NK-92 (cell line): ENCODE data around the gene ADAM22.

ENCODE experiments used
- DNase-seq: peaks from one replicate; lab custom pipeline; 2025; ENCODE audit not compliant: unreplicated experiment; lab: John Stamatoyannopoulos, UW

Gene ADAM22

GRCh38 chr7:88040694-88041093, 106.6 kb downstream of the ADAM22 start:
- no peak for DNase-seq

- no peak for DNase-seq
Measured at GRCh38 chr7:88041583-88041982, 107.5 kb downstream of the ADAM22 start.

DNA sequence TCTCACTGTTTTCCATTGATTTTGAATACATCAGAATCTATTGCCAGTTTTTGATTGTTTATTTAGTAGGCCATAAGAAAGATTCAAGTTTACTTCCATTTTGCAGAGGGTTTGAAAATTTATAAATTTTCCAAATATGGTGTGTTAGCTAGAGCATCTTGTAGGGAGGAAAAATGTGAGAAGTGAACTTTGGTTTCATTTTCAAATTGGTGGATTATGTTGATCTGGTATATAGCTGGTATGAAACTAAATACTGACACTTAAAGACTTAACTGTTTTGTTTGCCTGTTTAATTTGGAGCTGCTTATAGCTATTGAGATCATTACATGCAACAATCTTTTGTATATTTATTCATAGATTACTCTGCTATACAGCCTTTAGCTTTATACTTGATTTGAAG, 108.1 kb downstream of the ADAM22 start:
- DNase-seq: no peak

GRCh38 chr7:88042803-88043202, 108.8 kb downstream of the ADAM22 start:
- DNase-seq: no peak

DNA sequence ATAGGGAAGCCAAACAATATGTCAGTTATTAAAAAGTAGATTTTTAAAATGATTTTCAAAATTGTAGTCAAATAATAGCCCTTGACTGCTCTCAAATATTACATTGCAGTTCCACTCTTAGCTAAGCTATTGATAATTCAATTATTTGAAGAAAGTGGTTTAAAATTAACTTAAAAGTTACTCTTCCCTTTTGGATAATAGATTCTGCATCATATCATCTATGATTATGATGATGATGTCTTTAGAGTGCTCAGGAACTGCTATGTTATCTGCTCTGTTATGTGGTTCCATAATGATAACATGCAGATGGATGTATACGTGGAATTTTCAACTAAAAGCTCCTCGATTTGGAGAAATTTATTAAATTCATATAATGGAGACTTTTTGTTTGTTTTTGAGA, 110.0 kb downstream of the ADAM22 start:
- no peak for DNase-seq

GRCh38 chr7:88046839-88047573, 113.0 kb downstream of the ADAM22 start:
- DNase-seq: no peak

DNA sequence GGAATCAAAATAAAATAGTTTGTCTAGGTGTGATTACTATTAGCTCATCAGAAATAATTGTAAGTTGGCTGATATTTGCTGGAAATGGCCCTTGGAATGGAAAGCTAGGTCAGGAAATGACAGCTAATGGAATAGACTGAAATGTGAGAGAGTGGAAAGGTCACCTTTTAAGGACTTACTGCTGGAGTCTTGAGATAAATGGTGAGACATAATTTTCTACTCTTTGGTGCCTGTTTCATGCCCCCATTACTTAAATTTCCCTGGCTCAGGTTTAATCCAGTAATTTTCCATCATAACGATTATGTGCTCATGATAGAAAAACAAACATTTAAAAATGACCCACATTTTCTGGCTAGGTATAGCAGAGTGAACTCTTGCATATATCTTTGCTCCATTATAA, 123.6 kb downstream of the ADAM22 start:
- no peak for DNase-seq

DNA sequence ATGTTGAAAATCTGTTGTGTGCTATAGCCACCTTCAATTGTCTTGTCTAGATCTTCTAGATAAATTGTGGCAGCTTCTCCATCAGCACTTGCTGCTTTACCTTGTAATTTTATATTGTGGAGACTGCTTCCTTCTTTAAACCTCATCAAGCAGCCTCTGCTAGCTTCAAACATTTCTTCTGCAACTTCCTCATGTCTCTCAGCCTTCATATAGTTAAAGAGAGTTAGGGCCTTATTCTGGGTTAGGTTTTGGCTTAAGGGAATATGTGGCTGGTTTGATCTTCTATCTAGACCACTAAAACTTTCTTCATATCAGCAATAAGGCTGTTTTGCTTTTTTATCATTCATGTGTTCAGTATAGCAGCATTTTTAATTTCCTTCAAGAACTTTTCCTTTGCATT, 128.2 kb downstream of the ADAM22 start:
- DNase-seq: no peak

DNA sequence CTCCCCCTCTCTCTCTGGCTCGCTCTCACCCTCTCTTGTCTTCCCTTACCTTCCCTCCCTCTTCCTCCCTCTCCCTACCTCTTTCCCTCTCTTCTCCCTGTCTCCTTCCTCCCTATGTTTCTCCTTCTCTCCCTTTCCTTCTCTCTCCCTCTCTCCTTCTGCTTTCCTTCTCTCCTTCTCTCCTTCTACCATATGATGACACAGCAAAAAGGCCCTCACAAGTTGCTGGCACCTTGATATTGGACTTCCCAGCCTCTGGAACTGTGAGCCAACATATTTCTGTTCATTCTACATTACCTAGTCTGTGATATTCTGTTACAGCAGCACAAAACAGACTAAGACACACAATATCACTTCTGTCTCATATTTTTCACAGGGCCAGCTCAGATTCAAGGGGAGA, 135.0 kb downstream of the ADAM22 start:
- no peak for DNase-seq

DNA sequence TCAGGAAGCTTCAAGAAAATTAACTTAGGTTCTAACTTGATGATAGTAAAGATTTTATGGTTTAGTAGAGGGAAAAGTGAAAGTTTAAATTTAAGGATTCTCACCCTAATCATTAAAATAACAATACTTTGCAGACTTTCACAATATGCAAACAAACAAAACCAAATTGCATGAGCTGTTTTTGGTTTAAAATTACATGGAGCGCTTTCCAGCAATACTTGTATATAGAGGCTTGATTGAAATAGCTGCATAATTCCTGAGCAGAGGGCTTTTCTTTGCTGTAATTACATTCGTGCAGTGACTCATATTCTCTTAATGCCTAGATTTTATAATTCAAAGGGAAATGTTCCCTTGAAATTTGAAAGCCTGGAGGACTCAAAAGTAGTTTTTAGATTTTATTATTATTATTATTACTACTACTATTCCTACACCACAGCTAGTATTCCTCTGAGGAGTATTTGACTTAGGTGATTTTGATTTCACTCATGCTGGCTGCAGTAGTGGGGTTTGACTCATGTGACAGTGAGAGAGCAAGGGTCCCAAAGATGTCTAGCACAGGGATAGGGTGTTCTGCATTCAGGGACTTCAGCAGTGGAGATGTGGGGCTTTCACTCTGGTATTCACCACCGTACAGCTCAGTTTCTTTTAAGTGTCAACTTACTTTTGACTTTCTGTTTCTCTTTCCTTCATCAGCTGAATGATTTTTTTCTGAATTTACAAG, 138.1 kb downstream of the ADAM22 start:
- DNase-seq: no peak

- no peak for DNase-seq
Measured at GRCh38 chr7:88072715-88073055, 138.6 kb downstream of the ADAM22 start.

DNA sequence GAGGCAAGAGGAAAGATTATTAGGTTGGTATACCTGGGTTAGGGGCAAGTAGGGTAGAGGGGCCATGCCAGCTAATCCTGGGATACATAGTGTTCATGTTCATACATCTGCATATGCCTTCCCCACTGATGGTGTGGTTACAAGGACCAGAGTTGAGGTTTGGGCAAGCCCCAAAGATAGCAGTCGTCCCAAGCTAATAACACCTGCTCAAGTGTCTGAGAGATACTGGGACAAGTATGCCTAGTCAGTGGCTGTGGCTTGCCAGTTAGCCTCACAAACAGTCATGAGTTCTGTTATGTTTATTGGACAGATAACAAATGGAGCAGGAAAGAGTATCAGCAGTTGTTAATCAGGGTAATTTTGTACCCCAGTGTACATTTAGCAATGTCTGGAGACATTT, 139.6 kb downstream of the ADAM22 start:
- DNase-seq: no peak

- DNase-seq: no peak
Measured at GRCh38 chr7:88075216-88075615, 141.2 kb downstream of the ADAM22 start.

DNA sequence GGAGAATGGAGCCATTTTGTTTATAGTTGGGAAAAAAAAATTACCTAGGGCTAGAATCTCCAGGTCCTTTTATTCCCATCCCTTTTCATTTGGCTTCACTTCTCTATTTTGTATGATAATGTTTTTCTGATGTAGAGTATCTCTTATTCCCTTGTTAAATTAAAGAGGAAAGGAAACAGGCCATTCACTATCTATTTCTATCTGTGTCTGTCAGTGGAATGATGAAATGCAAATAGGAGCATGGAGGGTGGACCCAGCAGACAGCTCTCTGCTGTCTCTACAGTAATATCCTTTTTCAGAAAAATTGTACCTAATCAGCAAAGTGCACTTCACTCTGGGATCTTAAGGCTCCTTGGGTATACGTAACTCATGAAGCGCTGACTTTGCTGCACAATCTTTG, 149.8 kb downstream of the ADAM22 start:
- no peak for DNase-seq

DNA sequence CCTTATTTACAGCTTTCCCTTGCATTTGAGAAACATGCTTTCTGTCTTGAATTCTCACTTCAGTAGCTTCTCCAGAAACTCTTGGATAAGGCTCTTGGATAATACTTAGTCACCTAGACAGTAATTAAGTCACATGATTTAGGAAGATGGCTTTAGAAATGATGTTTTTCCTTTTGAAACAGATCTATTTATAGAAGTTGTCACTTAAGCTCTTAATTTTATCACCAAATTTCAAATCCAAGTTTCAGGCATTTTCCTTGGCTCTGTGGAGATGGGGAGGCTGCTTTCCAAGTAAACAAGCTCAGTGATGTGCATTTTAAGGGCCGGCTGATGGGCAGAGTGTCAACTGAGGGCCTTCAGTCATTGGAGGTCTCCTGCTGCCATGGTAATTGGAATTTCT, 155.5 kb downstream of the ADAM22 start:
- no peak for DNase-seq

DNA sequence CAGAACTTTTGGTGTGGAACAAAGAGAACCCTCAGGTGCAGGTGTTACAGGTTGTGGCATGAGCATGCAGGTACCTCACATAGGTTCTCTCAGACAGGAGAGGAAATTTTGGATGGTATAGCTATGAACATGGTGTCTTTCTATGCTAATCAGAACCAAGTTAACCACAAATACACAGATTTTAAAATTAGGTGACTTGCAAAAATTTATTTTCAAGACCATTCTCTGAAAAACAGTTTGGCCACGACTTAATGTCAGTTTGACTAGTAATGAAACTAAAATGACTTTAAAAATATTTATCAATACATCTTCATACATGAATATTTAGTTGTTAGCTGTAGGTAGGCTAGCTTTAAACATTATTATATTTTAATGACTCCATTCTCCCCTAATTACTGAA, 156.2 kb downstream of the ADAM22 start:
- DNase-seq: no peak

DNA sequence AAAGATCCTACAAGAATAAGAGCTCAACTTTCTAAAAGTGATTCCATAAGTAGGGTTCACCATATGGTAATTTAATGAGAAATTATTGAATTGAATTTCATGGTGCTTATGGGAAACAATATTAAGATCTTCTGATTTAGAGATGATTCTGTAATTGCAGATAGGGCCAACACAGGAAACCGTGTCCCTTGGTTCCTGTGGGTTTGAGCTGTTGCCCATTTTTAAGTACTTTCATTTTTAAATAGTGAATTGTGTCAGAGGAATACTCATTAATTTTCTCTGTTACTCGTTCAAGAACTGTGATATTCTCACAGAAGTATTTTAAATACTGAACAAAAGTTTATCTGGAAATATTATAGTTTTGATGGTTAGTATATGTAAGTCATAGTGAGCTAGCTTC, 156.6 kb downstream of the ADAM22 start:
- no peak for DNase-seq

GRCh38 chr7:88091988-88092675, 158.1 kb downstream of the ADAM22 start:
- no peak for DNase-seq

DNA sequence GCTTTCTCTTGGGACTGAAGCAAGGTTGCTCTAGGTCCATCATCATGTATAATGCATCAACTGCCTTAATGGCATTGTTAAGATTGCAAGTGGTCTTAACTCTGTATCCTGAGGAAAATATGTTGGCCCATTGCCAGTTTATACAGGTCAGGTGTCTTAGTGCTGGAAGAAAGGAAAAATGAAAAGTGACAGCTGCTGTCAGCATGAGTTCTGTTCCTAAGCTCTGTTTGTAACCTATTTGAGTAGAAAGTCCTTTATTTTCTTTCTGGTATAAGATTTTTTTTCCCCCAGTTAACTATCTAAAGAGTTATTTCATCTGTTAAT, 158.6 kb downstream of the ADAM22 start:
- no peak for DNase-seq

GRCh38 chr7:88101769-88102168, 167.7 kb downstream of the ADAM22 start:
- no peak for DNase-seq

DNA sequence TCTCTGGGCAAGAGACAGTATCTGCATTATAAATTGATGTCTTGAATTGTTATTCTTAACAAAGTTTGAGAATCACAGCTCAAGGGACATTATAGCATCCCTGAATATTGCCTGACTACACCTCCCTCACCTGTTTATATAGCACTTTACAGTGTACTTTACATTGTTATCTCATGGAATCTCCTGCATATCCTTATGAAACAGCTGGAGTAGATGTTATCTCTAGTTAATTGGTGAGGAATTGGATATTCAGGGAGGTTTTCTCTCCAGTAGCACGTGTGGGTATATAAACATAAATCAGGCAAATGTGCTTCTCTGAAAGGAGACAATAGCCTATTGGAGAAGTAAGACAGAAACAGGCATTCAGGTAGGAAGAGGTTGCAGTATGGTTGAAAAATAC, 168.6 kb downstream of the ADAM22 start:
- DNase-seq: no peak

DNA sequence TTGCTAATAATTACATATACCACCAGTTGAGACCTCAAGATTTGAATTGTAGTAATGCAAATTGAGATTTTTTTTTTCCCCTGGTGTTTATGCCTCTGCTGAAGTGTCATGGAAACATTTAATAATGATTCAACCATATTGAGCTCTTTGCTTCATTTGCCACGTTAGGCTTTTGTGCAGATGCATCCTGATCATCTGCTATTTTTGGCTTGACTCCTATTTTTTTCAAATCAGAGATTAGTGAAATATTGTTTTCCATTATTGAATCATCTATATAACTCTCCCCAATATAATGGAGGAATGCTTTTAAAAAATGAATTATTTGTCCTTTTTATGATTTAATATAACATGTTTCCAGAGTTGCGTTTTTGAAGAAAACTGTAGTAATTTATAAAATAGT, 170.7 kb downstream of the ADAM22 start:
- no peak for DNase-seq
